ENCODE measurements around the gene RHOB. TPM values are rescaled to one million over a fixed set of nuclear protein-coding genes. Genes with fewer than 3 reads are reported as not detected.

RHOB gene
- total RNA-seq, 1 donor from 2014 or later, result 16.1 TPM

GRCh38 chr2:20410556-20411277 lies 36.2 kb upstream of the RHOB start:
- H3K27ac Mint-ChIP-seq, result no peak overlapping the region
- Histone ChIP-seq H3K4me2 (no peak overlapping the region), H3K4me3 (no peak overlapping the region), H3F3A (ENCODE audit: low read depth) (no peaks in the 10 kb centered on the region), H3K27ac (no peak overlapping the region), H3K79me2 (ENCODE audit: low read depth) (no peaks in the 10 kb centered on the region), H3K4me1 (no peaks in the 10 kb centered on the region), H3K9me3 (ENCODE audit: low read depth) (peaks cover 4% of the 10 kb centered on the region), H2AFZ (replicated peaks) (no peak overlapping the region), H3K27me3 (no peaks in the 10 kb centered on the region), H3K36me3 (no peaks in the 10 kb centered on the region), H3K9ac (no peak overlapping the region), H4K20me1 (ENCODE audit: low read depth) (no peaks in the 10 kb centered on the region)
- H3K36me3 Mint-ChIP-seq, result no peaks in the 10 kb centered on the region
- TF ChIP-seq EZH2phosphoT487 (IDR thresholded peaks at IDR 0.05) (no peak), EZH2 (IDR thresholded peaks at IDR 0.05) (no peak), CTCF (IDR thresholded peaks at IDR 0.05) (no peak)
- peaks cover 5% of the 10 kb centered on the region for H3K27me3 Mint-ChIP-seq (ENCODE audit: insufficient read depth, low read depth)
- peaks cover 25% of the 10 kb centered on the region for H3K9me3 Mint-ChIP-seq
- DNase-seq (ENCODE audit: low spot score), result no peak
- no peak overlapping the region for H3K4me3 Mint-ChIP-seq
- H3K4me1 Mint-ChIP-seq, result no peaks in the 10 kb centered on the region

GRCh38 chr2:20411361-20411894 lies 35.4 kb upstream of the RHOB start:
- no peak overlapping the region for H3K27ac ChIP-seq
- peaks cover 4% of the 10 kb centered on the region for H3K9me3 ChIP-seq (ENCODE audit: low read depth)
- H3K36me3 ChIP-seq, result no peaks in the 10 kb centered on the region
- peak; percentile 73 for TF ChIP-seq CTCF (IDR thresholded peaks at IDR 0.05)
- TF ChIP-seq EZH2phosphoT487 (IDR thresholded peaks at IDR 0.05), result no peak
- H3K36me3 Mint-ChIP-seq, result no peaks in the 10 kb centered on the region
- no peaks in the 10 kb centered on the region for H3K4me1 Mint-ChIP-seq
- DNase-seq (ENCODE audit: low spot score), result peak; percentile 78
- H3K9ac ChIP-seq, result no peak overlapping the region
- no peaks in the 10 kb centered on the region for H3K27me3 ChIP-seq
- H3K9me3 Mint-ChIP-seq, result peaks cover 27% of the 10 kb centered on the region
- H3K27ac Mint-ChIP-seq, result no peak overlapping the region
- no peak overlapping the region for H3K4me2 ChIP-seq
- no peaks in the 10 kb centered on the region for H3K4me1 ChIP-seq
- H3K4me3 ChIP-seq, result no peak overlapping the region
- peaks cover 5% of the 10 kb centered on the region for H3K27me3 Mint-ChIP-seq (ENCODE audit: insufficient read depth, low read depth)
- no peak overlapping the region for H2AFZ ChIP-seq (replicated peaks)
- H3K79me2 ChIP-seq (ENCODE audit: low read depth), result no peaks in the 10 kb centered on the region
- H3K4me3 Mint-ChIP-seq, result no peak overlapping the region
- H4K20me1 ChIP-seq (ENCODE audit: low read depth), result no peaks in the 10 kb centered on the region
- no peaks in the 10 kb centered on the region for H3F3A ChIP-seq (ENCODE audit: low read depth)

DNA sequence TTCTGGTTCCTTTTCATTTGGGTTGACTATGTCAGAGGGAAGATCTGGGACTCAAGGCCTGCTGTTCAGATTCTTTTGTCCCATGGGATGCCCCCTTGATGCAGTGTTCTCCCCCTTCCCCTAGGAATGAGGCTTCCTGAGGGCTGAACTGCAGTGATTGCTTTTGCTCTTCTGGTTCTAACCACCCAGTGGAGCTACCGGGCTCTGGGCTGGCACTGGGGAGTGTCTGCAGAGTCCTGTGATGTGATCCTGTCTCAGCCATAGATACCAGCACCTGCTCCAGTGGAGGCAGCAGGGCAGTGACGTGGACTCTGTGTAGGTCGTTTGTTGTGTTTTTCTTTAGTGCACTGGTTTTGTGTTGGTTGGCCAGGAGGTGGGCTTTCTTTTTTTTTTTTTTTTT lies 32.1 kb upstream of the RHOB start:
- Histone ChIP-seq H3K4me3 (no peak overlapping the region), H3K27ac (no peak overlapping the region), H3K27me3 (no peaks in the 10 kb centered on the region), H4K20me1 (ENCODE audit: low read depth) (no peaks in the 10 kb centered on the region), H3F3A (ENCODE audit: low read depth) (peaks cover 10% of the 10 kb centered on the region), H3K9ac (no peak overlapping the region), H2AFZ (replicated peaks) (no peak overlapping the region), H3K9me3 (ENCODE audit: low read depth) (no peaks in the 10 kb centered on the region), H3K36me3 (no peaks in the 10 kb centered on the region), H3K79me2 (ENCODE audit: low read depth) (no peaks in the 10 kb centered on the region), H3K4me1 (peaks cover 12% of the 10 kb centered on the region), H3K4me2 (no peak overlapping the region)
- Mint-ChIP-seq H3K27ac (no peak overlapping the region), H3K4me1 (peaks cover 11% of the 10 kb centered on the region), H3K4me3 (no peak overlapping the region), H3K27me3 (ENCODE audit: insufficient read depth, low read depth) (peaks cover 6% of the 10 kb centered on the region), H3K36me3 (no peaks in the 10 kb centered on the region), H3K9me3 (peaks cover 11% of the 10 kb centered on the region)
- TF ChIP-seq EZH2 (IDR thresholded peaks at IDR 0.05) (no peak), EZH2phosphoT487 (IDR thresholded peaks at IDR 0.05) (no peak), CTCF (IDR thresholded peaks at IDR 0.05) (no peak)
- peak; percentile 22 for DNase-seq (ENCODE audit: low spot score)
